Chondrocyte (in vitro differentiated cells): ENCODE results near the gene RAD51B. TPM values are rescaled to one million over a fixed set of nuclear protein-coding genes. Genes with fewer than 3 reads are reported as not detected.
A peak's percentile ranks its signal among the peaks of the same experiment; 100 is the strongest.

ENCODE experiments used
- DNase-seq: peaks from one replicate; pipeline ENCODE4 v3.0.0; 2021; ENCODE audit warnings: mixed read lengths, low spot score
- H3K27ac Mint-ChIP-seq: one replicate; pipeline ENCODE4 v1.8.0; 2021; ENCODE audit warnings: mild to moderate bottlenecking, moderate library complexity, mixed read lengths; ENCODE audit not compliant: unreplicated experiment
- H3K27me3 Mint-ChIP-seq: 2 replicates; pipeline ENCODE4 v1.8.0; 2021; ENCODE audit warnings: low read depth, mixed read lengths
- H3K36me3 Mint-ChIP-seq: 2 replicates; pipeline ENCODE4 v1.8.0; 2021; ENCODE audit warnings: low read depth, mixed read lengths
- H3K4me1 Mint-ChIP-seq: 2 replicates; pipeline ENCODE4 v1.8.0; 2021; ENCODE audit warnings: low read depth, mild to moderate bottlenecking, mixed read lengths
- H3K4me3 Mint-ChIP-seq: one replicate; pipeline ENCODE4 v1.8.0; 2021; ENCODE audit warnings: mild to moderate bottlenecking, moderate library complexity, mixed read lengths; ENCODE audit not compliant: unreplicated experiment
- H3K9me3 Mint-ChIP-seq: 2 replicates; pipeline ENCODE4 v1.8.0; 2021; ENCODE audit warnings: low read depth, mixed read lengths
- total RNA-seq: library from RNA; stranded (reverse); gene quantifications from 3 replicates; pipeline ENCODE4 v1.2.1, GENCODE V29; 2021
- TF ChIP-seq, protein P1 (sequence below): fragments of 200-600 bp; sonication (generic); IDR thresholded peaks from 2 replicates; pipeline ENCODE4 v1.5.0; 2021; ENCODE audit warnings: antibody characterized with exemption, mild to moderate bottlenecking, moderate library complexity

The RAD51B gene
- total RNA-seq, 1 donor from 2014 or later, result 8.2 TPM

DNA sequence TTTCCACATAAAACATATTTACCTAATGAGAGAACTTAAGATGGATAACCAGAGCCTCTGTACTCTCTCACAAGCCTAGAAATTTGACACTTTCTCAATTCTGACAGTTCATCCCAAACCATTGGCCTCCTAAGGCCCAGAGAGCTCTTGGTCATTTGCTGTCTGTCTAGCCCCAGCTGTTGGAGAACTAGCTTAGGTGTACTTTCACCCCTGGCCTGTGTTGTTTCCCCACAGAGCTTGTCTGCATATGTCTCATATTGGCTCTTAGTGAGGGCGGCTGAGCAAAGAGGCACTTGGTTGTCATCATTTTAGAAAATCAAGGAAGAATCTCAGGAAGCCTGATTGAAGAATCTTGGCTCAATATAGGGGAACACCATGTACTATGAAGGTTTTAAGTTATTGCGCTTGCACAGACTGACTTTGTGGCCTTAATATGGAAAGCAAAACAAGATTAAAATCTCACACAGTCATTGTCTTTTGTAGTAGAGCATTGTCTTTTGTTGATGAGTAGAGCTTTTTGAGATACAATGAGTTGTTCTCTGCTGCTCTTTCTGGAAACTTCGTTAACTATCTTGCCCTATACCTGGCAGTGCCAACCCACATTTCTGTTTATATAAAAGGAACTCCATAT is 324.6 kb downstream of the RAD51B start:
- H3K27me3 Mint-ChIP-seq, result no peaks in the 10 kb centered on the region

DNA sequence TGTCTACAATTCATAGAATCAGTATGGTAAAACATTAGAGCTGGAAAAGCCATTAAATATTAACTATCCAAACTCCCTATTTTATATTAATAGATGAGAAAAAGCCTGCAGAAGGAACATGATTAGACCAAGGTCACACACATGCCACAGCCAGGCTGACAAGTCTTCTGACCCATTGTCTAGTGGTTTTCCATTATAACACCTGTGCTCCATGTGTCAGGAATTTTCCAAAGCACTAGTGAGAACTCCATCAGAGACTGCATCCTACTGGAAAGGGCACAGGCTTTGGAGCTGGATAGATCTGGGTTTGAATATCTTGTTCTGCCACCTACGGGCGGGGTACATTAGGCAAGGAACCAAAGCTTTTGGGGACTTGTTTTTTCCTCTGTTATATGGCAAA is 325.5 kb downstream of the RAD51B start:
- no peak for DNase-seq
- Mint-ChIP-seq H3K4me1 (peaks cover 84% of the 10 kb centered on the region), H3K9me3 (peaks cover 18% of the 10 kb centered on the region), H3K4me3 (no peak overlapping the region), H3K36me3 (peaks cover 1% of the 10 kb centered on the region), H3K27ac (peak overlapping the region; percentile 62), H3K27me3 (no peaks in the 10 kb centered on the region)
- TF ChIP-seq, protein P1, sequence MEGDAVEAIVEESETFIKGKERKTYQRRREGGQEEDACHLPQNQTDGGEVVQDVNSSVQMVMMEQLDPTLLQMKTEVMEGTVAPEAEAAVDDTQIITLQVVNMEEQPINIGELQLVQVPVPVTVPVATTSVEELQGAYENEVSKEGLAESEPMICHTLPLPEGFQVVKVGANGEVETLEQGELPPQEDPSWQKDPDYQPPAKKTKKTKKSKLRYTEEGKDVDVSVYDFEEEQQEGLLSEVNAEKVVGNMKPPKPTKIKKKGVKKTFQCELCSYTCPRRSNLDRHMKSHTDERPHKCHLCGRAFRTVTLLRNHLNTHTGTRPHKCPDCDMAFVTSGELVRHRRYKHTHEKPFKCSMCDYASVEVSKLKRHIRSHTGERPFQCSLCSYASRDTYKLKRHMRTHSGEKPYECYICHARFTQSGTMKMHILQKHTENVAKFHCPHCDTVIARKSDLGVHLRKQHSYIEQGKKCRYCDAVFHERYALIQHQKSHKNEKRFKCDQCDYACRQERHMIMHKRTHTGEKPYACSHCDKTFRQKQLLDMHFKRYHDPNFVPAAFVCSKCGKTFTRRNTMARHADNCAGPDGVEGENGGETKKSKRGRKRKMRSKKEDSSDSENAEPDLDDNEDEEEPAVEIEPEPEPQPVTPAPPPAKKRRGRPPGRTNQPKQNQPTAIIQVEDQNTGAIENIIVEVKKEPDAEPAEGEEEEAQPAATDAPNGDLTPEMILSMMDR, result no peak

More for the DNA sequence above, 324.6 kb downstream of the RAD51B start:
- Mint-ChIP-seq H3K27ac (peak overlapping the region; percentile 85), H3K4me1 (peaks cover 93% of the 10 kb centered on the region), H3K36me3 (peaks cover 1% of the 10 kb centered on the region), H3K9me3 (peaks cover 15% of the 10 kb centered on the region), H3K4me3 (no peak overlapping the region)
- DNase-seq, result no peak
- TF ChIP-seq, protein P1, result no peak

DNA sequence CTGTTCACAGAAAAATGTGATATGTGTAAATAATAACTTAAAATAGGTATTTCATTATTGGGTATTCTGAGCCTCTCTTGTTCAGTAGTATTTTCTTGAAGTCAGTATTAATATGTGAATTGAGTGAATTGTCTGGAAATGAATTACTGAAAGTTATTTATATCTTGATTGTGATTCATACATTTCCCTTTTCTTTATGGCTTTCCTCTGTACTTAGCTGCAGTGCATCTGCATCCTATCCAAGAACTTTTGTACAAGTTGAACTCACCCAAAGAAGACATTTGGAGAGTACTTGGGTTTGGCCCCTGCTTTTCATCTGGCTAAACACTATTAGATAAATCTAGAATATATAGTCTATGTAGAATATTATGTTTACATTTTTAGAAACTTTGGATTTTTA is 326.0 kb downstream of the RAD51B start:
- Mint-ChIP-seq H3K27ac (peak overlapping the region; percentile 86), H3K36me3 (peaks cover 1% of the 10 kb centered on the region), H3K4me3 (no peak overlapping the region), H3K27me3 (no peaks in the 10 kb centered on the region), H3K9me3 (peaks cover 20% of the 10 kb centered on the region), H3K4me1 (peaks cover 79% of the 10 kb centered on the region)
- TF ChIP-seq, protein P1, result no peak
- DNase-seq, result no peak

DNA sequence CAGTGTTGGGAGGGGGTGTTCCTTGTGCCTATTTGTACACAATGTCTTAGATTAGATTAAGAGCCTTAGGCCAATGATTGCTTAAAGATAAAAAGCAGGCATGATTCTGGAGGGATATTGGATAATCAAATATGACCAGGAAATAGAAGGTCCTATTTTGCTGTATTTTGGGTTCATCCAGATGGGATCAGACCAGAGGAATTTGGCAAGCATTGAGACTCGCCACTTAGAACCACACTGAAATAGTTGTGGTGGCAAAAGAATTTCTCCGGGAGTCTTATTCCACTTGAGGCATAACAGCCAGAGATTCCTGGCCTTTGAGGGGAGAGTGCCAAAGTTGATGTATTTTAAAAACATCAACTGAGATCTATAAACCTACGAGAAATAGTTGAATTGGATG is 327.2 kb downstream of the RAD51B start:
- Mint-ChIP-seq H3K9me3 (peaks cover 30% of the 10 kb centered on the region), H3K27me3 (no peaks in the 10 kb centered on the region), H3K4me1 (peaks cover 67% of the 10 kb centered on the region), H3K27ac (peak overlapping the region; percentile 86), H3K4me3 (no peak overlapping the region), H3K36me3 (peaks cover 3% of the 10 kb centered on the region)
- TF ChIP-seq, protein P1, result no peak
- no peak for DNase-seq

DNA sequence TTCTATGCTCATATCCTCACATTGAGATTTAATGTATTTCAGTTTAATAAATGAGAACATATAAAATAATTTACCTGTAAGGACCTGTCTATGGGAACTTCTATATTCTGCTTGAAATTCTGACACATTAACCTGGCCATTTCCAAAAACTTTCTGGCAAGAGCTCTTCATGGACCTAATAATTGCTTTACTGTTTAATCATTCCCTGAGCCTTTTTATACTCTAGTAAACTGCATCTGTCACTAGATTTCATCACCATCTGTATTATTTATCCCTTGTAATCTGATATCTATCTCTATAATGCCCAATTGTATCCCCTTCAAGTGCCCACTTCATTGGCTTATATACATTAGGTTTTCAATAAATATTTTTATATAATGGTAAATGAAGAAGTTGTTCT is 327.7 kb downstream of the RAD51B start:
- Mint-ChIP-seq H3K4me3 (no peak overlapping the region), H3K9me3 (peaks cover 33% of the 10 kb centered on the region), H3K27me3 (no peaks in the 10 kb centered on the region), H3K27ac (peak overlapping the region; percentile 86), H3K36me3 (peaks cover 6% of the 10 kb centered on the region), H3K4me1 (peaks cover 63% of the 10 kb centered on the region)
- TF ChIP-seq, protein P1, result no peak
- no peak for DNase-seq
